ENCODE data around the gene PPM1H.
A peak's percentile ranks its signal among the peaks of the same experiment; 100 is the strongest.

PPM1H gene

DNA sequence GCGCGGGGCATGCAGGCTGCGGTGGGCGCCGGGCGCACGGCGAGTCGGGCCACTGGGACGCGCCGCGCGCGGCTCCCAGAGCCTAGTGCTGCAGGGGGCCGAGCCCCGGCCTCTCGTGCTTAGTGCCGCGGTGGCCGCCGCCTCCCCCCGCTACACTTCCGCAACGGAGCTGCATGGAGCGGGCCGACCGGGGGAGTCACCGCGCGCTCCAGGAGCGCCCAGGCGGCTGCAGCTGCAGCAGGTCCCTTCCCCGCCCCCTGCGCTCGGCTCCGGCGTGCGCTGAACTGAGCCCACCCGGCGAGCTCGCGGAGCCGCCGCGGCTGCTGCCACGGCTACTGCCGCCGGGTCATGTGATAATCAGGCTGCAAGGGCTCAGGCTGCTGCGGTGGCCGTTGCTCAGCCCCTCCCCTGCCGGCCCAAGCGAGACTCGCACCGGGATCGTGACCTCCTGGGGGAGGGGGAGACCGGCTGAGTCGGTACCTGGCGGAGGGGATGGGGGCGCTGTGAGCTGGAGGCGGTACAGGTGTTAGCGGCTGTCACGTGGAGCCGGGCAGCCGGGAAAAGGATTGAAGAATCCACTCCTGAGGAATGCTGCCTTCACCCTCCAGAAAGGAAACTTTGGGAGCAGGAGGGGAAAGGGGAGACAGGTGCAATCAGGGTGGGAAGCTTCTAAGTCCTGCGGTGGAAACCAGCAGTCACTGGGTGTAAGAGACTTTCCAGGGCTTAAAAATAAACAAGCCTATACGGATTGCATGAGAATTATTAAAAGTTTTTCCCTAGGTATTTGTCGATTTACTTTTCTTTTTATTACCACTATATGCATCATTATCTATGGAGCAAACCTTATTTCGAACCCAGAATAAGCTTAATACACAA is at the start of gene PPM1H (continued):
- TF ChIP-seq, protein P1, sequence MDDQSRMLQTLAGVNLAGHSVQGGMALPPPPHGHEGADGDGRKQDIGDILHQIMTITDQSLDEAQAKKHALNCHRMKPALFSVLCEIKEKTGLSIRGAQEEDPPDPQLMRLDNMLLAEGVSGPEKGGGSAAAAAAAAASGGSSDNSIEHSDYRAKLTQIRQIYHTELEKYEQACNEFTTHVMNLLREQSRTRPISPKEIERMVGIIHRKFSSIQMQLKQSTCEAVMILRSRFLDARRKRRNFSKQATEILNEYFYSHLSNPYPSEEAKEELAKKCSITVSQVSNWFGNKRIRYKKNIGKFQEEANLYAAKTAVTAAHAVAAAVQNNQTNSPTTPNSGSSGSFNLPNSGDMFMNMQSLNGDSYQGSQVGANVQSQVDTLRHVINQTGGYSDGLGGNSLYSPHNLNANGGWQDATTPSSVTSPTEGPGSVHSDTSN (CRISPR knock-in tag; IDR thresholded peaks at IDR 0.05) = no peak
- TF ChIP-seq TRIM28 (IDR thresholded peaks at IDR 0.05; ENCODE audit: borderline replicate concordance, low read length) (no peak), HOXD13 (CRISPR knock-in tag; IDR thresholded peaks at IDR 0.05; ENCODE audit: borderline replicate concordance) (no peak), ZNF16 (tag by site-specific recombination; IDR thresholded peaks at IDR 0.05; ENCODE audit: low read depth) (no peak), ZNF529 (tag by site-specific recombination; IDR thresholded peaks at IDR 0.05; ENCODE audit: insufficient replicate concordance) (no peak), ZBTB48 (tag by site-specific recombination; IDR thresholded peaks at IDR 0.05) (peak; percentile 87), ZNF19 (tag by site-specific recombination; IDR thresholded peaks at IDR 0.05; ENCODE audit: low read depth) (no peak), ZNF155 (tag by site-specific recombination; IDR thresholded peaks at IDR 0.05) (no peak), IKZF3 (tag by site-specific recombination; IDR thresholded peaks at IDR 0.05) (peak; percentile 85), ZSCAN30 (tag by site-specific recombination; IDR thresholded peaks at IDR 0.05) (0 out of 2 replicates have a peak, but pooled peaks have one; percentile 63), ZNF777 (tag by site-specific recombination; IDR thresholded peaks at IDR 0.05; ENCODE audit: borderline replicate concordance) (no peak), ZNF426 (tag by site-specific recombination; IDR thresholded peaks at IDR 0.05) (no peak), ZNF776 (tag by site-specific recombination; IDR thresholded peaks at IDR 0.05; ENCODE audit: borderline replicate concordance) (no peak), KLF7 (tag by site-specific recombination; IDR thresholded peaks at IDR 0.05; ENCODE audit: borderline replicate concordance) (no peak), ZNF629 (tag by site-specific recombination; IDR thresholded peaks at IDR 0.05) (no peak), ZNF24 (tag by site-specific recombination; IDR thresholded peaks at IDR 0.05) (peak; percentile 70; the same call in 1 of the 2 replicates), ZNF37A (tag by site-specific recombination; IDR thresholded peaks at IDR 0.05) (no peak), ZNF10 (tag by site-specific recombination; IDR thresholded peaks at IDR 0.05) (0 out of 2 replicates have a peak, but pooled peaks have one; percentile 40), ZNF792 (tag by site-specific recombination; IDR thresholded peaks at IDR 0.05) (no peak), OVOL3 (tag by site-specific recombination; IDR thresholded peaks at IDR 0.05) (no peak)
- TF ChIP-seq, protein P2, sequence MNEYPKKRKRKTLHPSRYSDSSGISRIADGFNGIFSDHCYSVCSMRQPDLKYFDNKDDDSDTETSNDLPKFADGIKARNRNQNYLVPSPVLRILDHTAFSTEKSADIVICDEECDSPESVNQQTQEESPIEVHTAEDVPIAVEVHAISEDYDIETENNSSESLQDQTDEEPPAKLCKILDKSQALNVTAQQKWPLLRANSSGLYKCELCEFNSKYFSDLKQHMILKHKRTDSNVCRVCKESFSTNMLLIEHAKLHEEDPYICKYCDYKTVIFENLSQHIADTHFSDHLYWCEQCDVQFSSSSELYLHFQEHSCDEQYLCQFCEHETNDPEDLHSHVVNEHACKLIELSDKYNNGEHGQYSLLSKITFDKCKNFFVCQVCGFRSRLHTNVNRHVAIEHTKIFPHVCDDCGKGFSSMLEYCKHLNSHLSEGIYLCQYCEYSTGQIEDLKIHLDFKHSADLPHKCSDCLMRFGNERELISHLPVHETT (tag by site-specific recombination; IDR thresholded peaks at IDR 0.05) = no peak
- TF ChIP-seq, protein P3, sequence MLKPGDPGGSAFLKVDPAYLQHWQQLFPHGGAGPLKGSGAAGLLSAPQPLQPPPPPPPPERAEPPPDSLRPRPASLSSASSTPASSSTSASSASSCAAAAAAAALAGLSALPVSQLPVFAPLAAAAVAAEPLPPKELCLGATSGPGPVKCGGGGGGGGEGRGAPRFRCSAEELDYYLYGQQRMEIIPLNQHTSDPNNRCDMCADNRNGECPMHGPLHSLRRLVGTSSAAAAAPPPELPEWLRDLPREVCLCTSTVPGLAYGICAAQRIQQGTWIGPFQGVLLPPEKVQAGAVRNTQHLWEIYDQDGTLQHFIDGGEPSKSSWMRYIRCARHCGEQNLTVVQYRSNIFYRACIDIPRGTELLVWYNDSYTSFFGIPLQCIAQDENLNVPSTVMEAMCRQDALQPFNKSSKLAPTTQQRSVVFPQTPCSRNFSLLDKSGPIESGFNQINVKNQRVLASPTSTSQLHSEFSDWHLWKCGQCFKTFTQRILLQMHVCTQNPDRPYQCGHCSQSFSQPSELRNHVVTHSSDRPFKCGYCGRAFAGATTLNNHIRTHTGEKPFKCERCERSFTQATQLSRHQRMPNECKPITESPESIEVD (tag by site-specific recombination; IDR thresholded peaks at IDR 0.05) = no peak
- TF ChIP-seq, protein P4, sequence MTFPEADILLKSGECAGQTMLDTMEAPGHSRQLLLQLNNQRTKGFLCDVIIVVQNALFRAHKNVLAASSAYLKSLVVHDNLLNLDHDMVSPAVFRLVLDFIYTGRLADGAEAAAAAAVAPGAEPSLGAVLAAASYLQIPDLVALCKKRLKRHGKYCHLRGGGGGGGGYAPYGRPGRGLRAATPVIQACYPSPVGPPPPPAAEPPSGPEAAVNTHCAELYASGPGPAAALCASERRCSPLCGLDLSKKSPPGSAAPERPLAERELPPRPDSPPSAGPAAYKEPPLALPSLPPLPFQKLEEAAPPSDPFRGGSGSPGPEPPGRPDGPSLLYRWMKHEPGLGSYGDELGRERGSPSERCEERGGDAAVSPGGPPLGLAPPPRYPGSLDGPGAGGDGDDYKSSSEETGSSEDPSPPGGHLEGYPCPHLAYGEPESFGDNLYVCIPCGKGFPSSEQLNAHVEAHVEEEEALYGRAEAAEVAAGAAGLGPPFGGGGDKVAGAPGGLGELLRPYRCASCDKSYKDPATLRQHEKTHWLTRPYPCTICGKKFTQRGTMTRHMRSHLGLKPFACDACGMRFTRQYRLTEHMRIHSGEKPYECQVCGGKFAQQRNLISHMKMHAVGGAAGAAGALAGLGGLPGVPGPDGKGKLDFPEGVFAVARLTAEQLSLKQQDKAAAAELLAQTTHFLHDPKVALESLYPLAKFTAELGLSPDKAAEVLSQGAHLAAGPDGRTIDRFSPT (tag by site-specific recombination; IDR thresholded peaks at IDR 0.05) = peak; percentile 20; the same call in 1 of the 2 replicates
- TF ChIP-seq, protein P5, sequence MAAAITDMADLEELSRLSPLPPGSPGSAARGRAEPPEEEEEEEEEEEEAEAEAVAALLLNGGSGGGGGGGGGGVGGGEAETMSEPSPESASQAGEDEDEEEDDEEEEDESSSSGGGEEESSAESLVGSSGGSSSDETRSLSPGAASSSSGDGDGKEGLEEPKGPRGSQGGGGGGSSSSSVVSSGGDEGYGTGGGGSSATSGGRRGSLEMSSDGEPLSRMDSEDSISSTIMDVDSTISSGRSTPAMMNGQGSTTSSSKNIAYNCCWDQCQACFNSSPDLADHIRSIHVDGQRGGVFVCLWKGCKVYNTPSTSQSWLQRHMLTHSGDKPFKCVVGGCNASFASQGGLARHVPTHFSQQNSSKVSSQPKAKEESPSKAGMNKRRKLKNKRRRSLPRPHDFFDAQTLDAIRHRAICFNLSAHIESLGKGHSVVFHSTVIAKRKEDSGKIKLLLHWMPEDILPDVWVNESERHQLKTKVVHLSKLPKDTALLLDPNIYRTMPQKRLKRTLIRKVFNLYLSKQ (tag by site-specific recombination; IDR thresholded peaks at IDR 0.05; ENCODE audit: borderline replicate concordance) = no peak
- TF ChIP-seq, protein P6, sequence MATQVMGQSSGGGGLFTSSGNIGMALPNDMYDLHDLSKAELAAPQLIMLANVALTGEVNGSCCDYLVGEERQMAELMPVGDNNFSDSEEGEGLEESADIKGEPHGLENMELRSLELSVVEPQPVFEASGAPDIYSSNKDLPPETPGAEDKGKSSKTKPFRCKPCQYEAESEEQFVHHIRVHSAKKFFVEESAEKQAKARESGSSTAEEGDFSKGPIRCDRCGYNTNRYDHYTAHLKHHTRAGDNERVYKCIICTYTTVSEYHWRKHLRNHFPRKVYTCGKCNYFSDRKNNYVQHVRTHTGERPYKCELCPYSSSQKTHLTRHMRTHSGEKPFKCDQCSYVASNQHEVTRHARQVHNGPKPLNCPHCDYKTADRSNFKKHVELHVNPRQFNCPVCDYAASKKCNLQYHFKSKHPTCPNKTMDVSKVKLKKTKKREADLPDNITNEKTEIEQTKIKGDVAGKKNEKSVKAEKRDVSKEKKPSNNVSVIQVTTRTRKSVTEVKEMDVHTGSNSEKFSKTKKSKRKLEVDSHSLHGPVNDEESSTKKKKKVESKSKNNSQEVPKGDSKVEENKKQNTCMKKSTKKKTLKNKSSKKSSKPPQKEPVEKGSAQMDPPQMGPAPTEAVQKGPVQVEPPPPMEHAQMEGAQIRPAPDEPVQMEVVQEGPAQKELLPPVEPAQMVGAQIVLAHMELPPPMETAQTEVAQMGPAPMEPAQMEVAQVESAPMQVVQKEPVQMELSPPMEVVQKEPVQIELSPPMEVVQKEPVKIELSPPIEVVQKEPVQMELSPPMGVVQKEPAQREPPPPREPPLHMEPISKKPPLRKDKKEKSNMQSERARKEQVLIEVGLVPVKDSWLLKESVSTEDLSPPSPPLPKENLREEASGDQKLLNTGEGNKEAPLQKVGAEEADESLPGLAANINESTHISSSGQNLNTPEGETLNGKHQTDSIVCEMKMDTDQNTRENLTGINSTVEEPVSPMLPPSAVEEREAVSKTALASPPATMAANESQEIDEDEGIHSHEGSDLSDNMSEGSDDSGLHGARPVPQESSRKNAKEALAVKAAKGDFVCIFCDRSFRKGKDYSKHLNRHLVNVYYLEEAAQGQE (tag by site-specific recombination; IDR thresholded peaks at IDR 0.05) = no peak; the same call in 1 of the 2 replicates
- TF ChIP-seq, protein P7, sequence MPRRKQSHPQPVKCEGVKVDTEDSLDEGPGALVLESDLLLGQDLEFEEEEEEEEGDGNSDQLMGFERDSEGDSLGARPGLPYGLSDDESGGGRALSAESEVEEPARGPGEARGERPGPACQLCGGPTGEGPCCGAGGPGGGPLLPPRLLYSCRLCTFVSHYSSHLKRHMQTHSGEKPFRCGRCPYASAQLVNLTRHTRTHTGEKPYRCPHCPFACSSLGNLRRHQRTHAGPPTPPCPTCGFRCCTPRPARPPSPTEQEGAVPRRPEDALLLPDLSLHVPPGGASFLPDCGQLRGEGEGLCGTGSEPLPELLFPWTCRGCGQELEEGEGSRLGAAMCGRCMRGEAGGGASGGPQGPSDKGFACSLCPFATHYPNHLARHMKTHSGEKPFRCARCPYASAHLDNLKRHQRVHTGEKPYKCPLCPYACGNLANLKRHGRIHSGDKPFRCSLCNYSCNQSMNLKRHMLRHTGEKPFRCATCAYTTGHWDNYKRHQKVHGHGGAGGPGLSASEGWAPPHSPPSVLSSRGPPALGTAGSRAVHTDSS (tag by site-specific recombination; IDR thresholded peaks at IDR 0.05) = no peak
